ENCODE results near the gene ACP7.
"Not testable (repeated sequence)": the region's sequence is repeated elsewhere in the genome, so short reads cannot be mapped to it uniquely, and the experiment has no call there.

Gene ACP7

GRCh38 chr19:39077323-39077722, 6.8 kb upstream of the ACP7 start:
- no peak for DNase-seq (ENCODE audit: low read depth in 2 of 2)

DNA sequence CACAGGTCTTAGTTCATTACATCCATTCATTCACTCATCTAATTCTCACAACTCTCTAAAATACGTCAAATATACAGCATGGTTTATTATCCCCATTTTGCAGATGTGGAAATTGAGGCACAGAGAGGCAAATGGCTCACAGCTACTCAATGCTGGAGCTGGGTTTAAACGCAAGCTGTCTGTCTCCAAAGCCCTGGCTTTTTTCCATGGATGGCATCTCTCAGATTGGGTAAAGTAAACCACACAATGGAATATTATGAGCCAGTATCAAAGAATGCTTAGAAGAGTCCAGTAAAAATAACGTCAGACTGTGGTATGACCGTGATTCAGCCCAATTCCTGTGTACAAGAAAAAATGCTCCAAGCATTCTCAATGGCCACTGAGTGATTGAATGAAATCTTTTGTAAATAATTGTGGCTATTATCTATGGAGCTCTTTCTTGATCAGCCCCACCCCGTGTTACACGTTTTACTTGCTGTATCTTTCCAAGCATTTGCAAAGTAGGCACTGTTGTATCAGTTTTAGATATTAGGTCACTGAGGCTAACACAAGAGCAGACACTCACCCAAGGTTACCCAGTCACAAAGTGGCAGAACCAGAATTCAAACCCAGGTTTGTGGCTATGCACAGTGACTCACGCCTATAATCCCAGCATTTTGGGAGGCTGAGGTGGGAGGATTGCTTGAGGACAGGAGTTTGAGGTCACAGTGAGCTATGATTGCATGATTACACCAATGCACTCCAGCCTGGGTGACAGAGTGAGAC, 5.5 kb upstream of the ACP7 start:
- no peak for DNase-seq (ENCODE audit: low read depth in 2 of 2)

DNA sequence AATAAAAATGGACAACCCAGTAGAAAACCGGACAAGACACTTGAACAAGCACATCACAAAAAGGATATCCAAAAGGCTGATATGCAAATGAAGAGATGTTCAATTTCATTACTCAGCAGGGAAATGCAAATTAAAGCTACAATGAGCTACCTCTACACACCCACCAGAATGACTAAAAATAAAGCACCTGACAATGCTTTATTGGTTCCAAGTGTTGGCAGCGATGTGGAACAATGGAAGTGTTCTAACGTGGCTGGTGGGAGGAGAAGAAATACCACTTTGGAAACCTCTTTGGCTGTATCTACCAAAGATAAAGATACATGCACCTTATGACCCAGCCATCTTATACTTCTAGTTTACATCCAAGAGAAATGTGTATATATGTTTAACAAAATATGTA, 3.7 kb upstream of the ACP7 start:
- no peak for DNase-seq (ENCODE audit: low read depth in 2 of 2)

DNA sequence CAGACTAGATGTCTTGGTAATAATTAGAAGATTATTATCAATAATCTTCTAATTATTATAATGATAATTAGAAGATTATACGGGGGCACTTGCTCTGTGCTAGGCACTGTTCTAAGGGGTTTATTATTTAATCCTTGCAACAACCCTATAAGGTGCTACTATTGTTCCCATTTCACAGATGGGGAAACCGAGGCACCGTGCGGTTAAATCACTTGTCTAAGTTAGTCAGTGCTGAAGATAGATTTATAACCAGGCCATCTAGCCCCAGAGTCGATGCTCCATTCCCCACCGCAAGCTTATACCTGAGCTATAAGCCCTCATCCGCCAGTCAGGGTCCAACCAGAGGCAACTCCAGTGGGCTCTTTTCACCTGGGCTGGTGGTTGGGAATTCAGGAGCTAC, 2.0 kb upstream of the ACP7 start:
- DNase-seq (ENCODE audit: low read depth in 2 of 2) = no peak

DNA sequence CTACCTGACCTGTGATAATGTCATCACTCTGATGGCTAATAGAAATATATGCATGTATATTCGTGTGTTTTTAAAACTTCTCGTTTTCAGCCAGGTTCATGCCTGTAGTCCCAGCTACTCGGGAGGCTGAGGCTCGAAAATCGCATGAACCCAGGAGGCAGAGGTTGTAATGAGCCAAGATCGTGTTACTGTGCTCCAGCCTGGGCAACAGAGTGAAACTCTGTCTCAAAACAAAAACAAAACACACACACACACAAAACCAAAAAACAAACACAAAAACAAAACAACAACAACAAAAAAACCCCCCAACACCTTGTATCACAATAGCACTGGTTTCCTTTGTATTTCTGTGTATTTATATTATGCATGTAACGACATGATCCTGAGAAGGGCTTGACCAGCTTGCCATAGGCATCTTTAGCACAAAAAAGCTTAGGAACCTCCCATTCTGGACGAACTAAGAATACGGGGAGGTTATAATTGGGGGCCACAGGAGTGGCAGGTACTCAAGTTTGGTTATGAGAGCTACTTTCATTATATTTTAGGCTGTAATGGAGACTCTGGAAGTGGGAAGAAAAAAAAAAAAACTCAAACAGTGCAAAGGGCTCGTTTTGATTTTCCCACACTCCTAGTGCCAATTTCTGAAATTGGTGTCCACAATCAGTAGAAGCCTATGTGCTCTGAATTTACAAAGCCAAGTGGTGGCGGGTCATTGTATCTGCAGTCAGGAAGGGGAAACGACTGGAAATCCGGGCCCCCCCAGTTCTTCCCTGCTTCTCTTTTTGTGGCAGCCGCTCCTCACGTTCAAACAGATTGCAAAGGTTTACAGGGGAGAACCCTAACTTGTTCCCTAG, 1.2 kb upstream of the ACP7 start:
- no peak for DNase-seq (ENCODE audit: low read depth in 2 of 2)

DNA sequence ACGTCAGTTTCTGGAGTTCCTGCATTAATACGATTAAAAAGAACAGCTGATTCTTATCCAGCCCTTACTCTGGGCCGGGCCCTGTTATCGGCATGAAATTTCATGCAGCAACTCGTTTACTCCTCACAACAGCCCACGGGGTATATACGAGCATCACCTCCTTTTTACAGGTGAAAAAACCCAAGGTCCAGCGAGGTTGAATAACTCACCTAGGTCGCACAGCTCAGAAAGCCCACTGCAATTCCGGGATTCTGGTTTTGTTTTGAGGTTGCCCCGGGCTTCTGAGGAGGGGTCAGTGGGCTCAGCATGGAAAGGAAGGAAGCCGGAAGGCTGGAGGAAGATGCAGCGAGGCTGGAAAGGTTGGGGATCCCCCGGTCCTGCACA, 577 bp upstream of the ACP7 start:
- no peak for DNase-seq (ENCODE audit: low read depth in 2 of 2)

DNA sequence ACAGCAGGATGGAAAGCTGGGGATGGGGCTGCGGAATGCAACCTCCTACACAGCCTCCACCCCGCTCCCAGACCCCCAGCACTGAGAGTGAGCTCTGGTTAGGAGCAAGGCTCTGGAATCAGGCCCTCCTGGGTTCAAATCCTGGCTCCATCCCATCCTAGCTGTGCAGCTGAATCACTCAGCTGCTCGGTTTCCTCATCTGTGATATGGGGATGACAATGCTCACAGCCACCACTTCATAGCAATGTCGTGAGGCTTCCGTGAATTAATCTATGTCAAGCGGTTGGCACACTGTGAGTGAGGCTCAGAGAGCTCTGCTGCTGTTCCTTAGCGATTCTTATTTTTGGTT, 538 bp downstream of the ACP7 start:
- DNase-seq (ENCODE audit: low read depth in 2 of 2) = no peak

DNA sequence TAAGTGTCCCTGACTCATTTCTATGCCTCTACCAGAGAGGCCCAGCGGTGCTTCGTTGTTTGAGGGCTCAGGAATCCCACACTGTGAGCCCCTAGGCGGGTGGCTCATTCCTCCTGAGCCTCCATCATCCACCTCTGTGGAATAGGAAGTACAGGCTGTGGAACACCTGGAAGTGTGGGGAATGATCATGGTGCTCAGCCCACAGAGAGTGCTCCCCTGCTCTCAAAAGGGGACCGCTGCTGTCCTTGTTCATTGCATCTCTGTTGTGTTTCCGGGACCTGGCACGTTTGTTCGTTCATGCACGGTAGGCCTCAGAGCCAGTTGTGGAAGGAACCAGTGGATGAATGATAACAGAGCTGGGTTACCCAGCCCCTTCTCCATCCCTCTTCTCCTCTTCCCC, 1.2 kb downstream of the ACP7 start:
- no peak for DNase-seq (ENCODE audit: low read depth in 2 of 2)

GRCh38 chr19:39086386-39086785, 2.2 kb downstream of the ACP7 start:
- no peak for DNase-seq (ENCODE audit: low read depth in 2 of 2)

DNA sequence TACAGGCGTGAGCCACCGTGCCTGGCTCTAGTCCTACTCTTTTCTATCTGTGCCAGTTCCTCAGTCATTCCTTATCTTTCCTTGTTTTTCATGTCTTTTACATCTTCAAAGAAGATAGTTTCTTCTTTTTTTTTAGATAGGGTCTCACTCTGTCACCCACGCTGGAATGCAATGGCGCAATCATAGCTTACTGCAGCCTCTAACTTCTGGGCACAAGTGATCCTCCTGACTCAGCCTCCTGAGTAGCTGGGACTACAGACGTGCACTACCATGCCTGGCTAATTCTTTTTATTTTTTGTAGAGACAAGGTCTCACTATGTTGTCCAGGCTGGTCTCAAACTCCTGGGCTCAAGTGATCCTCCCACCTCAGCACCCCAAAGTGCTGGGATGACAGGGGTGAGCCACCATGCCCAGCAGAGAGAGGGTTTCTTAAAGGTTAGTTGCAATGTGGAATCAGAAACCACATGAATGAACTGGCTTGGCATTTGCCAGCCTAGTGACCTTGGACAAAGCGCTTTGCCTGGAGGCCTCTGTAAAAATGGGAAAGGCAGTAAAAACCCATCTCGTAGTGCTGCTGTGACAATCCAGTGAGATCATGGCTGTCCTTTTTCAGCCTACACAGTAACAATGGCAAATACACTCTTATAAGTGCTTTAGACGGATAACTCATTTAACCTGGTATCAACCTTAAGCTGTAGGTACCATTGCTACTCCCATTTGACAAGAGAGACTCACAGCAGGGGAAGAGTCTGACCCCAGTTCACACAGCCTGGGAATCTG, 3.9 kb downstream of the ACP7 start:
- no peak for DNase-seq (ENCODE audit: low read depth in 2 of 2)

- DNase-seq (ENCODE audit: low read depth in 2 of 2) = not testable (repeated sequence)
These were observed 5.8 kb downstream of the ACP7 start for GRCh38 chr19:39090016-39090415.

GRCh38 chr19:39090881-39091280, 6.7 kb downstream of the ACP7 start:
- no peak for DNase-seq (ENCODE audit: low read depth in 2 of 2)

DNA sequence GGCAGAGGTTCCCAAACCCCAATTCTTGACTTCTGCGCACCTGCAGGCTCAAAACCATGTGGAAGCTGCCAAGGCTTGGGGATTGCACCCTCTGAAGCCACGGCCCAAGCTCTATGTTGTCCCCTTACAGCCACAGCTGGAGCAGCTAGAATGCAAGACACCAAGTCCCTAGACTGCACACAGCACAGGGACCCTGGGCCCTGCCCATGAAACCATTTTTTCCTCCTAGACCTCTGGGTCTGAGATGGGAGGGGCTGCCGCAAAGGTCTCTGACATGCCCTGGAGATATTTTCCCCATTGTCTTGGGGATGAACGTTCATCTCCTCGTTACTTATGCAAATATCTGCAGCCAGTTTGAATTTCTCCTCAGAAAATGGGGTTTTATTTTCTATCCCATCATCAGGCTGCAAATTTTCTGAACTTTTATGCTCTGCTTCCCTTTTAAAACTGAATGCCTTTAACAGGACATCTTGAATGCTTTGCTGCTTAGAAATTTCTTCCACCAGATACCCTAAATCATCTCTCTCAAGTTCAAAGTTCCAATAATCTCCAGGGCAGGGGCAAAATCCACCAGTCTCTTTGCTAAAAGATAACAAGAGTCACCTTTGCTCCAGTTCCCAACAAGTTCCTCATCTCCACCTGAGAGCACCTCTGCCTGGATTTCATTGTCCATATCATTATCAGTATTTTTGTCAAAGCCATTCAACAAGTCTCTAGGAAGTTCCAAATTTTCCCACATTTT, 11.8 kb downstream of the ACP7 start:
- not testable (repeated sequence) for DNase-seq (ENCODE audit: low read depth in 2 of 2)

DNA sequence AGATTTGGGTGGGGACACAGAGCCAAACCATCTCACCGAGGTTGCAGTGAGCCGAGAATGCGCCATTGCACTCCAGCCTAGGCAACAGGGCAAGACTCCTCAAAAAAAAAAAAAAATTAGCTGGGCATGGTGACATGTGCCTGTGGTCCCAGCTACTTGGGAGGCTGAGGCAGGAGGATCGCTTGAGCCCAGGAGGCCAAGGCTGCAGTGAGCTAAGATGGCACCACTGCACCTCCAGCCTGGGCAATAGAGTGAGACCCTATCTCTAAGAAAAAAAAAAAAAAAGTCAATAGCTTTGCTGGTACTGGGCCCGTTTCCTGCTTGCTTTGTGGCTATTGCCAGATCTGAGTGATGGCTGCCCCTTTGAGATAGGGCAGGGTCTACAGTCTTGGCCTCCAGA, 13.1 kb downstream of the ACP7 start:
- no peak for DNase-seq (ENCODE audit: low read depth in 2 of 2)

DNA sequence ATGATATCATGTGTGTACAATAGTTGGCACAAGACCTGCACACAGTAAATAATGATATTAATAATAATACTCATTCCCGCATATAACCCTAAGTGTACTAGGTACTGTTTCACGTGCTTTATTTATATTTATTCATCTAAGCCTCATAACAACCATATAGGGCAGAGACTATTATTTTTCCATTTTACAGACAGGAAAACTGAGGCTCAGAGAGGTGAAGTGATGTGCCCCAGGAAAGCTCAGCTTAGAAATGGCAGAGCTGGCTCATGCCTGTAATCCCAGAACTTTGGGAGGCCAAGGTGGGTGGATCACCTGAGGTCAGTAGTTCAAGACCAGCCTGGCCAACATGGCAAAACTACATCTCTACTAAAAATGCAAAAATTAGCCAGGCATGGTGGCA, 13.6 kb downstream of the ACP7 start:
- no peak for DNase-seq (ENCODE audit: low read depth in 2 of 2)

GRCh38 chr19:39098365-39099269, 14.4 kb downstream of the ACP7 start:
- DNase-seq (ENCODE audit: low read depth in 2 of 2) = no peak

DNA sequence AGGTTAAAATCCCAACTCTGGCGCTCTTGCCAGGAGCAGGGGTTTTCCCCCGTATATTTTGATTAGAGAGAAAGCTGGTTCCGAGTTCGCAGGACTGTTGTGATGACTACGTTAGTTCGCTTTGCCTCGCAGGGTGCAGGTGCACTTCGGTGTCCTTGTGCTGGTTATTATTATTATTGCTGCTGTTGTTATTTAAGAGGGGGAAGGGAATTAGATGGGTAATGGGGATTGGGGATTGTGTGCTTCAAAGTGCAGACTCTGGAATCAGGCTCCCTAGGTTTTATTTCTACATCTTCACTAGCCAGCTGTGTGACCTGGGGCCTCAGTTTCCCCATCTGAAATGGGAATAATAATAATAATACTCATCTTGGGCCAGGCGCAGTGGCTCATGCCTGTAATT, 15.2 kb downstream of the ACP7 start:
- no peak for DNase-seq (ENCODE audit: low read depth in 2 of 2)

DNA sequence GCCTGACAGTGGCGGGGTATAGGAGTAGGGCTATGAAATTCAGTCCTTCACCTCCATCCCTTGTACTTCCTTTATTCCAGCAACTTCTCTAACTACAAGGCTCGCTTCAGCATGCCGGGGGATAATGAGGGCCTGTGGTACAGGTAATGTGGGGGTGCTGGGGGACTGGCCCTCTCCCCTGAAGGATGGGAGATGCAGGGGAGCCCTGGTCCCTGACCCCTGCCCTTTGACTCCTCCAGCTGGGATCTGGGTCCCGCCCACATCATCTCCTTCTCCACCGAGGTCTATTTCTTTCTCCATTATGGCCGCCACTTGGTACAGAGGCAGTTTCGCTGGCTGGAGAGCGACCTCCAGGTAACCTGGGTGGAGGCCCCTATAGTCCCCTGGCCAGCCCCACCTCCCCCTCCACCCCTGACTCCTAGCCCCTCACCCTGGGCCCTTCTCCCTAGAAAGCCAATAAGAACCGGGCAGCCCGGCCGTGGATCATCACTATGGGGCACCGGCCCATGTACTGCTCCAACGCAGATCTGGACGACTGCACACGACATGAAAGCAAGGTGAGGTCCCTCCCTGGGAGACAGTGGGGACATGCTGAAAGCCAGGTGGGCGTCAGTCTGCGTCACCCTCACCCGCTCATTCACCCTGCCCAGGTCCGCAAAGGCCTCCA, 16.5 kb downstream of the ACP7 start:
- DNase-seq (ENCODE audit: low read depth in 2 of 2) = no peak

GRCh38 chr19:39103151-39103550, 19.0 kb downstream of the ACP7 start:
- no peak for DNase-seq (ENCODE audit: low read depth in 2 of 2)

DNA sequence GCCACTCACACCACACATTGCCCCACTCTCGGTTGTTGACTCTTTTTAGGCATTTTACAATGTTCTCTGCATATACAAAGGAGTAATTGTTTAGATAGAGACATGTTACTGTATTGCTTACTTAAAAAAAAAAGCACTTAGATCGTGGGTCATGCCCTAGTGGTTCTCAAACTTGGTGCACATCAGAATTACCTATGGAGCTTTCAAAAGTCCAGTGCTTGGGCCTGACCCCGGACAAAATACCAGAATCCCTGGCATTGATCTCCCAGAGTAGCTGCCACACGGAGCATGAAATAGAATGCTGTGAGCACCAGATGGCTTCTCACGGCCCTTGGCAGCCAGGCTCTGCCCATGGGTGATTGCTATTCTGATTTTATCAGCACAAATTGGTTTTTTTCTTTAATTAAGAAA, 20.0 kb downstream of the ACP7 start:
- no peak for DNase-seq (ENCODE audit: low read depth in 2 of 2)
